K562 (cell line): ENCODE results near the gene AP3B1. TPM values are rescaled to one million over a fixed set of nuclear protein-coding genes. Genes with fewer than 3 reads are reported as not detected.

Experiments used
- ATAC-seq: fragments of 200-7000 bp; cut with Tn5 transposase; 3 replicates; pipeline ENCODE4 v1.9.1; 2020; ENCODE audit warnings: moderate library complexity
- BruUV-seq: library from RNA; stranded (reverse); fragments of 400-500 nt; replicated peaks from 2 replicates; lab custom pipeline; 2021; lab: Mats Ljungman, UMichigan
- CTCF ChIA-PET: fragments of 300-600 bp; formaldehyde crosslinking; extraction: SDS; loops from one replicate; lab custom pipeline; 2021; ENCODE audit warnings: low intra/inter-chr PET ratio; lab: Yijun Ruan, JAX
- POLR2A ChIA-PET: fragments of 300-600, 350-650 bp; sonication (Branson Sonifier 250); formaldehyde crosslinking; extraction: SDS; loops from one replicate; lab custom pipeline; 2021; ENCODE audit warnings: antibody characterized with exemption, inconsistent platforms; lab: Yijun Ruan, JAX
- DNase-seq, 4 experiments: peaks; one replicate each; pipeline versions ENCODE4 v3.0.0 to v3.0.0-alpha.2; 2011 to 2018; ENCODE audit warnings: low spot score in 3 of 4, mixed read lengths in 3 of 4; ENCODE audit errors: extremely low read depth in 1 of 4
- FAIRE-seq: peaks from 2 replicates; lab custom pipeline; 2011; peaks lifted over from hg19 to GRCh38; lab: Jason Lieb, UNC
- H2AFZ ChIP-seq: 2 replicates; pipeline ENCODE4 v1.6.0; 2011; ENCODE audit warnings: low read depth, low read length, control low read depth, inconsistent platforms
- H3K27ac ChIP-seq: fragments of 200-600 bp; 3 replicates; pipeline ENCODE4 v1.8.0; 2011; ENCODE audit warnings: low read depth, mild to moderate bottlenecking, control low read depth, inconsistent platforms, low read length, moderate library complexity, mixed read lengths; ENCODE audit errors: extremely low read depth
- H3K27me3 ChIP-seq, 2 experiments: fragments of 300-600 bp in 1 of 2; 2 replicates in 1 of 2; 3 replicates in 1 of 2; pipeline versions ENCODE4 v1.6.0 to v1.8.0; 2011; ENCODE audit warnings: inconsistent platforms in 2 of 2, low read length in 2 of 2, mild to moderate bottlenecking in 1 of 2, mixed read lengths in 1 of 2, moderate library complexity in 1 of 2; ENCODE audit not compliant: control insufficient read depth in 2 of 2, insufficient read depth in 2 of 2
- H3K36me3 ChIP-seq: fragments of 300-600 bp; 3 replicates; pipeline ENCODE4 v1.8.0; 2011; ENCODE audit warnings: mild to moderate bottlenecking, low read length, inconsistent platforms; ENCODE audit not compliant: control insufficient read depth, insufficient read depth
- H3K4me1 ChIP-seq, 2 experiments: fragments of 200-600 bp in 1 of 2; replicated peaks in 1 of 2; 2 replicates in 1 of 2; 3 replicates in 1 of 2; pipeline versions ENCODE4 v1.5.1 to v1.8.0; 2011; ENCODE audit warnings: inconsistent platforms in 2 of 2, low read length in 2 of 2, mild to moderate bottlenecking in 1 of 2, mixed read lengths in 1 of 2, moderate library complexity in 1 of 2; ENCODE audit not compliant: control insufficient read depth in 2 of 2, insufficient read depth in 2 of 2
- H3K4me2 ChIP-seq: 2 replicates; pipeline ENCODE4 v1.6.1; 2011; ENCODE audit warnings: low read length, control low read depth, inconsistent platforms, mixed read lengths; ENCODE audit not compliant: insufficient read depth
- H3K4me3 ChIP-seq: fragments of 200-600 bp; sonication (generic), shearing (Covaris generic); 2 replicates; pipeline ENCODE4 v1.5.1; 2016; ENCODE audit warnings: control low read depth, inconsistent platforms
- H3K79me2 ChIP-seq: fragments of 200-600 bp; 3 replicates; pipeline ENCODE4 v1.8.0; 2011; ENCODE audit warnings: low read length, inconsistent platforms; ENCODE audit not compliant: control insufficient read depth, insufficient read depth
- H3K9ac ChIP-seq, 2 experiments: 2 replicates each; pipeline versions ENCODE4 v1.6.0 to v1.6.1; 2011; ENCODE audit warnings: low read depth in 2 of 2, low read length in 2 of 2, control low read depth in 1 of 2, inconsistent platforms in 1 of 2, mild to moderate bottlenecking in 1 of 2, mixed read lengths in 1 of 2; ENCODE audit not compliant: insufficient read depth in 1 of 2
- H3K9me1 ChIP-seq: one replicate; pipeline ENCODE4 v1.6.0; 2011; ENCODE audit warnings: inconsistent platforms, mild to moderate bottlenecking, low read length, moderate library complexity; ENCODE audit not compliant: control insufficient read depth, insufficient read depth
- H3K9me3 ChIP-seq: replicated peaks from 2 replicates; pipeline ENCODE4 v1.5.1; 2011; ENCODE audit warnings: low read depth, low read length, inconsistent platforms; ENCODE audit not compliant: control insufficient read depth, insufficient read depth
- H4K20me1 ChIP-seq: replicated peaks from 2 replicates; pipeline ENCODE4 v1.6.1; 2011; ENCODE audit warnings: low read length, inconsistent platforms, mixed read lengths; ENCODE audit not compliant: control insufficient read depth, insufficient read depth
- CBX2 ChIP-seq: fragments of 200-600 bp; sonication (generic); IDR thresholded peaks from one replicate; pipeline ENCODE4 v1.6.1; 2012; ENCODE audit warnings: mild to moderate bottlenecking, low read length, inconsistent platforms; ENCODE audit not compliant: insufficient read depth, poor library complexity, severe bottlenecking
- CTCFL ChIP-seq: IDR thresholded peaks from 2 replicates; pipeline ENCODE4 v1.6.1; 2011; ENCODE audit warnings: borderline replicate concordance, low read depth, mild to moderate bottlenecking, moderate library complexity, low read length; ENCODE audit not compliant: insufficient read depth, poor library complexity, severe bottlenecking
- E2F6 ChIP-seq, 2 experiments: IDR thresholded peaks; 2 replicates each; pipeline ENCODE4 v1.6.1; 2011; ENCODE audit warnings: borderline replicate concordance in 1 of 2, control low read depth in 1 of 2, low read depth in 1 of 2, low read length in 1 of 2, mild to moderate bottlenecking in 1 of 2, mixed read lengths in 1 of 2, moderate library complexity in 1 of 2; ENCODE audit not compliant: insufficient read depth in 1 of 2, insufficient read length in 1 of 2, poor library complexity in 1 of 2, severe bottlenecking in 1 of 2; ENCODE audit errors: extremely low read depth in 1 of 2
- XRCC4 ChIP-seq: IDR thresholded peaks from one replicate; pipeline ENCODE4 v1.6.1; 2011; ENCODE audit not compliant: insufficient read depth, insufficient read length; ENCODE audit errors: extremely low read depth
- WGBS: fragments of 100-300 bp; shearing (Covaris generic); methylation state at CpG from one replicate; pipeline ENCODE4 v1.1.6; 2016; ENCODE audit warnings: low coverage, mixed read lengths; ENCODE audit not compliant: insufficient coverage; ENCODE audit errors: missing lambda C conversion rate; 5-methylcytosine and 5-hydroxymethylcytosine counted together
- in situ Hi-C: fragments of 300-500 bp; cut with MboI; formaldehyde crosslinking; loops from 4 replicates; pipeline ENCODE4 v1.15.0; 2018; ENCODE audit warnings: inconsistent platforms, mixed read lengths
- intact Hi-C: fragments of 100-400 bp; cut with micrococcal nuclease; formaldehyde crosslinking; loops from 2 replicates; pipeline ENCODE4 v1.14.2; 2022
- polyA plus RNA-seq, 8 experiments: library from polyadenylated mRNA; depleted of rRNA in 4 of 8; stranded (reverse) in 5 of 8; unstranded in 3 of 8; fragments of >200 nt; fragmentation: Nextera tagmentation in 2 of 8; fragmentation: Illumina TruSeq in 1 of 8; extraction: Ambion mirVana in 2 of 8; extraction: Trizol in 1 of 8; gene quantifications; 2 replicates each; pipeline versions ENCODE4 v1.2.1 to v1.2.3, GENCODE V29; 2011 to 2014; ENCODE audit warnings: inconsistent platforms in 1 of 8, missing spikeins in 1 of 8
- total RNA-seq, 7 experiments: library from RNA; depleted of rRNA in 6 of 7; stranded (reverse); fragments of >200 nt in 6 of 7; fragmentation: Illumina TruSeq in 2 of 7; extraction: Trizol in 2 of 7; gene quantifications; 2 replicates each; pipeline versions ENCODE4 v1.2.1 to v1.2.3, GENCODE V29; 2011 to 2021; ENCODE audit warnings: low replicate concordance in 1 of 7

Gene AP3B1
- total and polyA plus RNA-seq, 9 of the 15 experiments (the other 6 are each of a cell fraction or from before 2014, with no cell fraction given), result 21.1 to 61.8 (median 42.2) TPM

- Histone ChIP-seq H3K4me3 (no peak overlapping the region), H3K27me3 (peaks cover 40 to 47% of the 10 kb centered on the region in 2 experiments; a peak in 4 of 5 replicates), H3K9ac (no peak overlapping the region), H2AFZ (no peak overlapping the region), H3K9me3 (no peaks in the 10 kb centered on the region), H3K36me3 (no peaks in the 10 kb centered on the region), H3K79me2 (no peaks in the 10 kb centered on the region), H4K20me1 (no peaks in the 10 kb centered on the region), H3K9me1 (no peaks in the 10 kb centered on the region), H3K4me1 (peaks cover 0 to 12% of the 10 kb centered on the region in 2 experiments; a peak in 2 of 5 replicates), H3K27ac (no peak overlapping the region), H3K4me2 (no peak overlapping the region)
- DNase-seq (peak in 1 of 4 experiments; percentile 23), ATAC-seq (peak; percentile 47; the same call in 1 of the 3 replicates), FAIRE-seq (no peak)
- 33% methylated on average over 44 of the region's 57 CpGs for WGBS
- intact Hi-C loops, result no loop called here
- no TSS peak for BruUV-seq
- ChIA-PET POLR2A (no interaction called here), CTCF (interaction anchor here (1.2 kb wide), 1 partner anchor 106 kb away, joined by 3 read pairs; no protein-coding TSS in a partner anchor)
- no peak for TF ChIP-seq XRCC4
- TF ChIP-seq CTCFL, result peak; percentile 10
- peak; percentile 7 for TF ChIP-seq CBX2
- peak in 1 of 2 experiments; percentile 54 for TF ChIP-seq E2F6 (IDR thresholded peaks at IDR 0.05; ENCODE audit: borderline replicate concordance in 1 of 2, extremely low read depth in 1 of 2, insufficient read depth in 1 of 2, insufficient read length in 1 of 2, low read depth in 1 of 2, low read length in 1 of 2, poor library complexity in 1 of 2, severe bottlenecking in 1 of 2)
- in situ Hi-C loops, result no loop called here
These were observed 321.8 kb downstream of the AP3B1 start for GRCh38 chr5:77972469-77973252.
